ENCODE measurements around the gene GIPC2.
"Not testable (repeated sequence)": the region's sequence is repeated elsewhere in the genome, so short reads cannot be mapped to it uniquely, and the experiment has no call there.

The GIPC2 gene

GRCh38 chr1:78038071-78038470, 7.7 kb upstream of the GIPC2 start:
- DNase-seq, result no peak

- DNase-seq, result no peak
Measured at GRCh38 chr1:78038491-78038939, 7.3 kb upstream of the GIPC2 start.

- DNase-seq, result no peak
Measured at GRCh38 chr1:78040484-78041089, 5.2 kb upstream of the GIPC2 start.

GRCh38 chr1:78043436-78043835, 2.3 kb upstream of the GIPC2 start:
- DNase-seq, result no peak

- DNase-seq, result no peak
Measured at GRCh38 chr1:78044796-78045562, 787 bp upstream of the GIPC2 start.

- no peak for DNase-seq
Measured at GRCh38 chr1:78045563-78045925, 222 bp upstream of the GIPC2 start.

GRCh38 chr1:78047106-78047505, 1.3 kb downstream of the GIPC2 start:
- DNase-seq, result no peak

- no peak for DNase-seq
Measured at GRCh38 chr1:78047631-78048030, 1.9 kb downstream of the GIPC2 start.

GRCh38 chr1:78048446-78048845, 2.7 kb downstream of the GIPC2 start:
- DNase-seq, result no peak

GRCh38 chr1:78049396-78049795, 3.6 kb downstream of the GIPC2 start:
- DNase-seq, result no peak

GRCh38 chr1:78051005-78051404, 5.2 kb downstream of the GIPC2 start:
- DNase-seq, result no peak

- no peak for DNase-seq
Measured at GRCh38 chr1:78052685-78053405, 7.1 kb downstream of the GIPC2 start.

GRCh38 chr1:78053498-78053897, 7.7 kb downstream of the GIPC2 start:
- DNase-seq, result no peak

- DNase-seq, result no peak
Measured at GRCh38 chr1:78054559-78054958, 8.8 kb downstream of the GIPC2 start.

- no peak for DNase-seq
Measured at GRCh38 chr1:78054972-78055371, 9.2 kb downstream of the GIPC2 start.

GRCh38 chr1:78055565-78056132, 9.9 kb downstream of the GIPC2 start:
- DNase-seq, result no peak

GRCh38 chr1:78058670-78059069, 12.9 kb downstream of the GIPC2 start:
- no peak for DNase-seq

- no peak for DNase-seq
Measured at GRCh38 chr1:78060857-78061563, 15.2 kb downstream of the GIPC2 start.

- DNase-seq, result no peak
Measured at GRCh38 chr1:78061825-78062523, 16.2 kb downstream of the GIPC2 start.

- DNase-seq, result not testable (repeated sequence)
Measured at GRCh38 chr1:78064886-78065285, 19.1 kb downstream of the GIPC2 start.

- no peak for DNase-seq
Measured at GRCh38 chr1:78068681-78069283, 23.0 kb downstream of the GIPC2 start.

GRCh38 chr1:78069784-78070183, 24.0 kb downstream of the GIPC2 start:
- no peak for DNase-seq

Measured in NCI-H187 treated with DMSO at 0.1 percent for 48 hours (cell line).